K562 (cell line): ENCODE results near the gene ORMDL3. TPM values are rescaled to one million over a fixed set of nuclear protein-coding genes. Genes with fewer than 3 reads are reported as not detected.

Experiments used
- ELF2 ChIP-seq: fragments of 250-450 bp; sonication (Bioruptor Pico); IDR thresholded peaks from 2 replicates; pipeline ENCODE4 v1.5.0; 2021; ENCODE audit warnings: mild to moderate bottlenecking
- ETV5 ChIP-seq: sonication (generic); formaldehyde crosslinking; IDR thresholded peaks from 2 replicates; pipeline ENCODE4 v1.4.0; 2020; ENCODE audit warnings: low read depth, mild to moderate bottlenecking, missing genetic modification reagents
- GABPA ChIP-seq: fragments of 200-800 bp; sonication (Bioruptor generic); conservative IDR thresholded peaks from 2 replicates; pipeline ENCODE4 v1.6.1; 2016; ENCODE audit warnings: low read depth, missing genetic modification characterization, missing compliant biosample characterization
- HDAC6 ChIP-seq: IDR thresholded peaks from 2 replicates; pipeline ENCODE4 v1.6.1; 2012; ENCODE audit warnings: low read depth, mild to moderate bottlenecking, control low read depth, inconsistent platforms, low read length, moderate library complexity
- SIN3B ChIP-seq: fragments of 450-650 bp; IDR thresholded peaks from 2 replicates; pipeline ENCODE4 v1.6.1; 2017; ENCODE audit warnings: low read depth, mild to moderate bottlenecking, moderate library complexity
- TEAD2 ChIP-seq: fragments of 450-650 bp; IDR thresholded peaks from 2 replicates; pipeline ENCODE4 v1.6.1; 2016; ENCODE audit warnings: missing genetic modification characterization, control low read depth, missing compliant biosample characterization
- TRIM25 ChIP-seq: fragments of 450-650 bp; IDR thresholded peaks from 2 replicates; pipeline ENCODE4 v1.7.0; 2016; ENCODE audit warnings: borderline replicate concordance
- ZNF407 ChIP-seq: fragments of 450-650 bp; IDR thresholded peaks from 2 replicates; pipeline ENCODE4 v1.6.1; 2016; ENCODE audit warnings: low read depth
- ZNF76 ChIP-seq: fragments of 250-450 bp; sonication (Bioruptor Pico); IDR thresholded peaks from 2 replicates; pipeline ENCODE4 v1.4.0; 2020; ENCODE audit warnings: mild to moderate bottlenecking, moderate library complexity, borderline replicate concordance
- polyA plus RNA-seq, 8 experiments: library from polyadenylated mRNA; depleted of rRNA in 4 of 8; stranded (reverse) in 5 of 8; unstranded in 3 of 8; fragments of >200 nt; fragmentation: Nextera tagmentation in 2 of 8; fragmentation: Illumina TruSeq in 1 of 8; extraction: Ambion mirVana in 2 of 8; extraction: Trizol in 1 of 8; gene quantifications; 2 replicates each; pipeline versions ENCODE4 v1.2.1 to v1.2.3, GENCODE V29; 2011 to 2014; ENCODE audit warnings: inconsistent platforms in 1 of 8, missing spikeins in 1 of 8
- total RNA-seq, 7 experiments: library from RNA; depleted of rRNA in 6 of 7; stranded (reverse); fragments of >200 nt in 6 of 7; fragmentation: Illumina TruSeq in 2 of 7; extraction: Trizol in 2 of 7; gene quantifications; 2 replicates each; pipeline versions ENCODE4 v1.2.1 to v1.2.3, GENCODE V29; 2011 to 2021; ENCODE audit warnings: low replicate concordance in 1 of 7
- TF ChIP-seq, protein P1 (sequence below): fragments of 450-650 bp; IDR thresholded peaks from 2 replicates; pipeline ENCODE4 v1.6.1; 2016; ENCODE audit warnings: antibody characterized with exemption

The ORMDL3 gene
- total and polyA plus RNA-seq, 9 of the 15 experiments (the other 6 are each of a cell fraction or from before 2014, with no cell fraction given) = 2.7 to 57.4 (median 27.1) TPM

DNA sequence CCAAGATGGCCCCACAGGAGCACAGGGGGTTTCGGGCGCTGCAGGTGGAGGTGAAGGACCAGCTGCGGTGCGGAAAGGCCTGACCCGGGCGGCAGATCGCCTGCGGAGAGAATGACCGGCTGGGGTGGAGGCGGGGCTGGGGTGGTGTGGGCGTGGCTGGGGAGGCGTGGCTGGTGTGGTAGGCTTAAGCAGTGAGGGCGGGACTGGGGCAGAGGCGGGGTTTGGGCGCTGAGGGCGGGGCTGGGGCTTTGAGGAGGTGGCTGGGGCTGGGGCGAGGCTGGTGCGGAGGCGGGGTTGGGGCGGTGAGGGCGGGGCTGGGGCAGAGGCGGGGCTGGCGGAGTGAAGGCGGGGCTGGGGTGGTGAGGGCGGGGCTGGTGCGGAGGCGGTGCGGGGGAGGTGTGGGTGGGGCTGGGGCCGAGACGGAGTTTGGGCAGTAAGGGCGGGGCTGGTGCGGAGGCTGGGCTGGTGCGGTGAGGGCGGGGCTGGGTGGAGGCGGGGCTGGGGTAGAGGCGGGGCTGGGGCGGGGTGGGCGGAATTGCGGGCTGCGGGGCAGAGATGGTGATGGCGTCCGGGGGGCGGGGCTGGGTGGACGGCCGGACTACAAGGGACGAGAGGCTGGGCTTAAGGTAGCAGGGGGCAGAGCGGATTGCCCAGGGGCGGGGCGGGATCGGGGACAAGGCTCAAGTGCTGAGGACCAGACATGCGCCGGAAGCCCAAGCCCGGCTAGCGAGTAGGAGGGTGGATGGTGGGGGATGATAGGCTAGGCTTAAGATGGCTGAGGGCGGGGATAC is 25.5 kb upstream of the ORMDL3 start (continued):
- TF ChIP-seq ZNF407 (no peak), TEAD2 (no peak), SIN3B (no peak), ZNF76 (CRISPR knock-in tag) (no peak), ETV5 (CRISPR knock-in tag) (no peak), TRIM25 (no peak), ELF2 (CRISPR knock-in tag) (no peak), GABPA (peak; percentile 40; the same call in 1 of the 2 replicates), HDAC6 (no peak)
- TF ChIP-seq, protein P1, sequence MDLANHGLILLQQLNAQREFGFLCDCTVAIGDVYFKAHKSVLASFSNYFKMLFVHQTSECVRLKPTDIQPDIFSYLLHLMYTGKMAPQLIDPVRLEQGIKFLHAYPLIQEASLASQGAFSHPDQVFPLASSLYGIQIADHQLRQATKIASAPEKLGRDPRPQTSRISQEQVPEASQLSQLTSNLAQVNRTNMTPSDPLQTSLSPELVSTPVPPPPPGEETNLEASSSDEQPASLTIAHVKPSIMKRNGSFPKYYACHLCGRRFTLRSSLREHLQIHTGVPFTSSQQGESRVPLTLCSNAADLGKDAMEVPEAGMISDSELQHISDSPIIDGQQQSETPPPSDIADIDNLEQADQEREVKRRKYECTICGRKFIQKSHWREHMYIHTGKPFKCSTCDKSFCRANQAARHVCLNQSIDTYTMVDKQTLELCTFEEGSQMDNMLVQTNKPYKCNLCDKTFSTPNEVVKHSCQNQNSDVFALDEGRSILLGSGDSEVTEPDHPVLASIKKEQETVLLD = 0 out of 2 replicates have a peak, but pooled peaks have one; percentile 51
